Activated naive CD8-positive, alpha-beta T cell (primary cell): Measurements from ENCODE around the gene ADCY2.

Source experiments
- H3K27ac Mint-ChIP-seq: one replicate; pipeline ENCODE4 v1.8.0; 2021; ENCODE audit warnings: mixed read lengths
- H3K27me3 Mint-ChIP-seq: one replicate; pipeline ENCODE4 v1.8.0; 2021; ENCODE audit warnings: mixed read lengths
- H3K36me3 Mint-ChIP-seq: one replicate; pipeline ENCODE4 v1.8.0; 2021; ENCODE audit warnings: mixed read lengths
- H3K4me1 Mint-ChIP-seq: one replicate; pipeline ENCODE4 v1.8.0; 2021; ENCODE audit warnings: low read depth, mixed read lengths
- H3K4me3 Mint-ChIP-seq: one replicate; pipeline ENCODE4 v1.8.0; 2021; ENCODE audit warnings: mild to moderate bottlenecking, mixed read lengths
- H3K9me3 Mint-ChIP-seq: one replicate; pipeline ENCODE4 v1.8.0; 2021; ENCODE audit warnings: low read depth, mixed read lengths

The ADCY2 gene

GRCh38 chr5:7779019-7780005, 383.4 kb downstream of the ADCY2 start:
- Mint-ChIP-seq H3K4me1 (peaks cover 16% of the 10 kb centered on the region), H3K9me3 (no peaks in the 10 kb centered on the region), H3K27me3 (peaks cover 51% of the 10 kb centered on the region), H3K4me3 (no peak overlapping the region), H3K36me3 (no peaks in the 10 kb centered on the region), H3K27ac (no peak overlapping the region)

- Mint-ChIP-seq H3K27ac (no peak overlapping the region), H3K4me3 (no peak overlapping the region), H3K27me3 (peaks cover 52% of the 10 kb centered on the region), H3K36me3 (no peaks in the 10 kb centered on the region), H3K4me1 (peaks cover 16% of the 10 kb centered on the region), H3K9me3 (no peaks in the 10 kb centered on the region)
Measured at GRCh38 chr5:7781899-7782298, 386.0 kb downstream of the ADCY2 start.

- Mint-ChIP-seq H3K4me1 (peaks cover under 1% of the 10 kb centered on the region), H3K27ac (no peak overlapping the region), H3K27me3 (peaks cover 43% of the 10 kb centered on the region), H3K9me3 (no peaks in the 10 kb centered on the region), H3K4me3 (no peak overlapping the region), H3K36me3 (no peaks in the 10 kb centered on the region)
Measured at GRCh38 chr5:7784683-7785380, 388.9 kb downstream of the ADCY2 start.

- no peaks in the 10 kb centered on the region for H3K36me3 Mint-ChIP-seq
- peaks cover 24% of the 10 kb centered on the region for H3K27me3 Mint-ChIP-seq
- no peak overlapping the region for H3K4me3 Mint-ChIP-seq
Measured at GRCh38 chr5:7787770-7788169, 391.8 kb downstream of the ADCY2 start.

GRCh38 chr5:7789567-7789966, 393.6 kb downstream of the ADCY2 start:
- Mint-ChIP-seq H3K9me3 (no peaks in the 10 kb centered on the region), H3K4me3 (no peak overlapping the region), H3K36me3 (no peaks in the 10 kb centered on the region), H3K4me1 (no peaks in the 10 kb centered on the region), H3K27ac (no peak overlapping the region), H3K27me3 (peaks cover 14% of the 10 kb centered on the region)

More at GRCh38 chr5:7787770-7788169, 391.8 kb downstream of the ADCY2 start:
- H3K4me1 Mint-ChIP-seq: no peaks in the 10 kb centered on the region
- H3K27ac Mint-ChIP-seq: no peak overlapping the region
- H3K9me3 Mint-ChIP-seq: no peaks in the 10 kb centered on the region

GRCh38 chr5:7793895-7794294, 398.0 kb downstream of the ADCY2 start:
- no peak overlapping the region for H3K27ac Mint-ChIP-seq
- no peaks in the 10 kb centered on the region for H3K36me3 Mint-ChIP-seq
- H3K4me1 Mint-ChIP-seq: no peaks in the 10 kb centered on the region
- no peak overlapping the region for H3K4me3 Mint-ChIP-seq
- peaks cover 4% of the 10 kb centered on the region for H3K27me3 Mint-ChIP-seq
- H3K9me3 Mint-ChIP-seq: no peaks in the 10 kb centered on the region

GRCh38 chr5:7794311-7794710, 398.4 kb downstream of the ADCY2 start:
- H3K4me1 Mint-ChIP-seq: no peaks in the 10 kb centered on the region
- no peaks in the 10 kb centered on the region for H3K9me3 Mint-ChIP-seq
- no peaks in the 10 kb centered on the region for H3K36me3 Mint-ChIP-seq
- H3K27ac Mint-ChIP-seq: no peak overlapping the region
- H3K4me3 Mint-ChIP-seq: no peak overlapping the region
- peaks cover 3% of the 10 kb centered on the region for H3K27me3 Mint-ChIP-seq

GRCh38 chr5:7794823-7795222, 398.9 kb downstream of the ADCY2 start:
- no peaks in the 10 kb centered on the region for H3K27me3 Mint-ChIP-seq
- H3K4me3 Mint-ChIP-seq: no peak overlapping the region
- no peak overlapping the region for H3K27ac Mint-ChIP-seq
- no peaks in the 10 kb centered on the region for H3K36me3 Mint-ChIP-seq
- no peaks in the 10 kb centered on the region for H3K4me1 Mint-ChIP-seq
- no peaks in the 10 kb centered on the region for H3K9me3 Mint-ChIP-seq

- no peaks in the 10 kb centered on the region for H3K27me3 Mint-ChIP-seq
- H3K4me3 Mint-ChIP-seq: no peak overlapping the region
- no peaks in the 10 kb centered on the region for H3K4me1 Mint-ChIP-seq
Measured at GRCh38 chr5:7795306-7795705, 399.4 kb downstream of the ADCY2 start.

GRCh38 chr5:7801891-7802614, 406.1 kb downstream of the ADCY2 start:
- H3K9me3 Mint-ChIP-seq: no peaks in the 10 kb centered on the region
- no peak overlapping the region for H3K4me3 Mint-ChIP-seq
- H3K27ac Mint-ChIP-seq: no peak overlapping the region
- H3K36me3 Mint-ChIP-seq: no peaks in the 10 kb centered on the region
- H3K4me1 Mint-ChIP-seq: no peaks in the 10 kb centered on the region
- peaks cover 2% of the 10 kb centered on the region for H3K27me3 Mint-ChIP-seq

More at GRCh38 chr5:7795306-7795705, 399.4 kb downstream of the ADCY2 start:
- Mint-ChIP-seq H3K36me3 (no peaks in the 10 kb centered on the region), H3K27ac (no peak overlapping the region), H3K9me3 (no peaks in the 10 kb centered on the region)

- no peaks in the 10 kb centered on the region for H3K9me3 Mint-ChIP-seq
- H3K4me3 Mint-ChIP-seq: no peak overlapping the region
- peaks cover 2% of the 10 kb centered on the region for H3K27me3 Mint-ChIP-seq
- H3K27ac Mint-ChIP-seq: no peak overlapping the region
- H3K4me1 Mint-ChIP-seq: no peaks in the 10 kb centered on the region
- H3K36me3 Mint-ChIP-seq: no peaks in the 10 kb centered on the region
Measured at GRCh38 chr5:7802855-7803254, 406.9 kb downstream of the ADCY2 start.

GRCh38 chr5:7803937-7804336, 408.0 kb downstream of the ADCY2 start:
- Mint-ChIP-seq H3K36me3 (no peaks in the 10 kb centered on the region), H3K27me3 (peaks cover 6% of the 10 kb centered on the region), H3K9me3 (no peaks in the 10 kb centered on the region), H3K27ac (no peak overlapping the region), H3K4me1 (no peaks in the 10 kb centered on the region), H3K4me3 (no peak overlapping the region)

GRCh38 chr5:7805379-7805778, 409.4 kb downstream of the ADCY2 start:
- no peak overlapping the region for H3K27ac Mint-ChIP-seq
- peaks cover 8% of the 10 kb centered on the region for H3K27me3 Mint-ChIP-seq
- no peaks in the 10 kb centered on the region for H3K36me3 Mint-ChIP-seq
- H3K4me1 Mint-ChIP-seq: no peaks in the 10 kb centered on the region
- no peaks in the 10 kb centered on the region for H3K9me3 Mint-ChIP-seq
- H3K4me3 Mint-ChIP-seq: no peak overlapping the region

GRCh38 chr5:7808998-7809397, 413.1 kb downstream of the ADCY2 start:
- Mint-ChIP-seq H3K4me1 (no peaks in the 10 kb centered on the region), H3K9me3 (no peaks in the 10 kb centered on the region), H3K27me3 (peaks cover 22% of the 10 kb centered on the region), H3K4me3 (no peak overlapping the region), H3K27ac (no peak overlapping the region), H3K36me3 (no peaks in the 10 kb centered on the region)

GRCh38 chr5:7811715-7812114, 415.8 kb downstream of the ADCY2 start:
- Mint-ChIP-seq H3K4me1 (no peaks in the 10 kb centered on the region), H3K27ac (no peak overlapping the region), H3K4me3 (no peak overlapping the region), H3K9me3 (no peaks in the 10 kb centered on the region), H3K36me3 (no peaks in the 10 kb centered on the region), H3K27me3 (peaks cover 33% of the 10 kb centered on the region)
